Activated CD8-positive, alpha-beta memory T cell treated with anti-CD3 and anti-CD28 coated beads for 24 hours (primary cell): Measurements from ENCODE around the gene MAB21L2.

Experiments
- DNase-seq: peaks from one replicate; pipeline ENCODE4 v3.0.0-alpha.2; 2020

MAB21L2 gene

GRCh38 chr4:150624055-150624454 is 42.1 kb downstream of the MAB21L2 start:
- no peak for DNase-seq

GRCh38 chr4:150625033-150625432 is 43.1 kb downstream of the MAB21L2 start:
- DNase-seq, result no peak

- no peak for DNase-seq
Measured at GRCh38 chr4:150628073-150628472, 46.1 kb downstream of the MAB21L2 start.

GRCh38 chr4:150632639-150633038 is 50.7 kb downstream of the MAB21L2 start:
- no peak for DNase-seq
